GM18909 (cell line): Measurements from ENCODE around the gene CFAP107.

Source experiments
- ATAC-seq: cut with Tn5 transposase; IDR thresholded peaks from one replicate; pipeline ENCODE4 v1.9.1; 2021; ENCODE audit warnings: mild to moderate bottlenecking; ENCODE audit not compliant: unreplicated experiment, poor library complexity

Gene CFAP107

GRCh38 chr1:12739613-12740012 is 6.4 kb upstream of the CFAP107 start:
- ATAC-seq: no peak

DNA sequence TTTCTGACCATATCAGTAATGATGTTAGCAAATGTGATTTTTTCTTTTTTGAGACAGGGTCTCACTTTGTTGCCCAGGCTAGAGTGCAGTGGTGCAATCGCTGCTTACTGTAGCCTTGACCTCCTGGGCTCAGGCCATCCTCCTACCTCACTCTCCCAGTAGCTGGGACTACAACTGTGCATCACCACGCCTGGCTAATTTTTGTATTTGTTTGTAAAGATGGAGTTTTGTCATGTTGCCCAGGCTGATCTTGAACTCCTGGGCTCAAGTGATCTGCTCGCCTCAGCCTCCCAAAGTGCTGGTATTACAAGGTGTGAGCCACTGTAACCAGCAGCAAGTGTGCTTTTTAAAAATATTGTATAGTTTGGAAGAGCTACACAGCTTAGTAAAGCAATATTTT is 4.1 kb upstream of the CFAP107 start:
- no peak for ATAC-seq

GRCh38 chr1:12745126-12745991 is 641 bp upstream of the CFAP107 start:
- ATAC-seq: no peak

DNA sequence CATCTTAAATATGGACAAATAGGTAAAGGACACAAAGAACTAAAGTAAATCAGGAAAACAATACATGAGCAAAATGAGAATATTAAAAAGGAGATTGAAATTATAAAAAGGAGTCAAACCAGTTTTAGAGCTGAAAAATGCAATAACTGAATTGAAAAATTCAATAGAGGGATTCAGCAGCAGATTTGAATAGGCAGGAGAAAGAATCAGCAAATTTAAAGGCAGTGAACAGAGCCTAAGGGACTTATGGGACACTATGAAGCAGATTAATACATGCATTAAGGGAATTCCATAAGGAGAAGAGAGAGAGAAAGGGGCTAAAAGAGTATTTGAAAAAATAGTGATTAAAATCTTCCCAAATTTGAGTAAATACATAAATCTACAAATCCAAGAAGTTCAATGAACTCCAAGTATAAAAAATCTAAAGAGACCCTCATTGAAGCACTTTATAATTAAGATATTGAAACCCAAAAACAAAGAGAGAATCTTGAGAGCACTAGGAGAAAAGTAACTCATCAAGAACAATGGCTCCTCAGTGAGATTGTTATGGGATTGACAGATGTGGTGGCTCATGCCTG is 2.9 kb downstream of the CFAP107 start:
- ATAC-seq: no peak

DNA sequence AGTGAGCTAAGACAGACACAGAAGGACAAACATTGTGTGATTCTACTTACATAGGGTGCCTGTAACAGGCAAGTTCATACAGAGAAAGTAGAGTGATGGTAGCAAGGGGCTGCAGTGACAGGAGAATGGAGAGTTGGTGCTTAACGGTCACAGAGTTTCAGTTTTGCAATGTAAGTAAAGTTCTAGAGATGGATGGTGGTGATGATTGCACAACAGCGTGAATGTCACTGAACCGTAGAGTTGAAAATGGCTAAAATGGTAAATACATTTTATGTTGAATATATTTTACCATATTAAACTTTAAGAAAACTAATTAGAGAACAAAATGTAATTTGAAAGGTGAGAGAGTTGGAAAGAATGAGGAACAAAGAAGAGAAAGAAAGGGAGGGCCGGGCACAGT is 8.7 kb downstream of the CFAP107 start:
- ATAC-seq: no peak

DNA sequence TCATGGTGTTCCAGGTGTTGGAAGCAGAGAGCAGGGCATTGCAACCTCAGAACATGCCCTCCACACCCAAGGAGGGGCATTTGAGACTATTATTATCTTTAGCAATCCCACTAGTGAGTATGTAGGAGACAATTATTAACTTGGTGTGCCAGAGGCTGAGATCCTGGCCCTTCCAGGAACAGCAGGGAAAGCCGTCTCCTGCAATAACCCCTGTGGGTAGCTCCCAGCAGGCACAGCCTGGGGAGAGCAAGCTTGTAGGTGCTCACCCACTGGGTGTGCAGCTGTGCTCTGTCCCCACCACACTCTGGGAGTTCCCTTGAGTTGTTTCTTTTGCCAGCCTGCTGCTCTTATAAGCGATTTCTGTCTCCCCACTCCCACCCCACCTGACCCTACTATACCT is 10.3 kb downstream of the CFAP107 start:
- ATAC-seq: no peak

- ATAC-seq: no peak
Measured at GRCh38 chr1:12756768-12757413, 10.9 kb downstream of the CFAP107 start.

GRCh38 chr1:12757836-12758235 is 11.8 kb downstream of the CFAP107 start:
- no peak for ATAC-seq

GRCh38 chr1:12760256-12760795 is 14.3 kb downstream of the CFAP107 start:
- no peak for ATAC-seq

DNA sequence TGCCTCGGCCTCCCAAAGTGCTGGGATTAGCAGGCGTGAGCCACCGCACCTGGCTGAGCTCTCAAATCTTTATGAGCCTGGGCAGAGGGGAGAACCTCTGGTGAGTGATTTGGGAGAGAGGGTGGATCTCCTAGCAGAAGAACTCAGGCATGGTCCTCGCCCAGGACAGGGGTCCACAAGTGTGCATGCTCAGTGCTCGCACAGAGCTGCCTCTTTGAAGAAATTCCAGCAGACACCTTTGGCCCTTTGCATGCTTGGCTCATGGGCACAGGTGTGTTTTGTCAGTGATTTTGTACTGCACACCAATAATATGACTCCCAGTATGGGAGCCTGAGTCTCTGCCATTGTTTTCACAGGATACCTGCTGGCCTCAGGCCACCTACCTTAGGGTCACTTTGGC is 15.8 kb downstream of the CFAP107 start:
- no peak for ATAC-seq

DNA sequence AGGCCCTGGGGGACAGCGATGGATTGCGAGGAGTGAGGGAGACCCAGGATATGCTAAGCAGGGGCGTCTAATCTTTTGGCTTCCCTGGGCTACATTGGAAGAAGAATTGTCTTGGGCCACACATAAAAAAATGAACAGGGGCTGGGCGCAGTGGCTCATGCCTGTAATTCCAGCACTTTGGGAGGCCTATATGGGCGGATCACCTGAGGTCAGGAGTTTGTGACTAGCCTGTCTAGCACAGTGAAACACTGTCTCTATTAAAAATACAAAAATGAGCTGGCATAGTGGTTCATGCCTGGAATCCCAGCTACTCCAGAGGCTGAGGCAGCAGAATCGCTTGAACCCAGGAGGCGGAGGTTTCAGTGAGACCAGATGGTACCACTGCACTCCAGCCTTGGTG is 16.8 kb downstream of the CFAP107 start:
- ATAC-seq: no peak

DNA sequence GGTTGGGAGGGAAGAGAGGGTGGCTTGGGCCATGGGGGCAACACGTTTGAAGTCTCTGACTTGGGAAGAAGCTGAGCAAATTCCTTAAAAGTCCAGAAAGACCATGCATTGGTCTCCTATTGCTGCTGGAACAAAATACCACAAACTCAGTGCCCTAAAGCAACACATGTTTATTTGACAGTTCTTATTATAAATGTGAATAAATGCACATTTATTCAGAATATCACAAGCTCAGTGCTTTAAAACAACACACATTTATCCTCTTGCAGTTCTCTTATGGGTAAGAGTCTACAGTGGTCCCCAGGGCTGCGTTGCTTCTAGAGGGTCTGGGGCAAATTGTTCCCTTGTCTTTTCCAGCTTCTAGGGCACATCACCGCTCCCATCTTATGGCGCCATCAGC is 17.5 kb downstream of the CFAP107 start:
- ATAC-seq: no peak

- no peak for ATAC-seq
Measured at GRCh38 chr1:12764016-12764415, 18.0 kb downstream of the CFAP107 start.

DNA sequence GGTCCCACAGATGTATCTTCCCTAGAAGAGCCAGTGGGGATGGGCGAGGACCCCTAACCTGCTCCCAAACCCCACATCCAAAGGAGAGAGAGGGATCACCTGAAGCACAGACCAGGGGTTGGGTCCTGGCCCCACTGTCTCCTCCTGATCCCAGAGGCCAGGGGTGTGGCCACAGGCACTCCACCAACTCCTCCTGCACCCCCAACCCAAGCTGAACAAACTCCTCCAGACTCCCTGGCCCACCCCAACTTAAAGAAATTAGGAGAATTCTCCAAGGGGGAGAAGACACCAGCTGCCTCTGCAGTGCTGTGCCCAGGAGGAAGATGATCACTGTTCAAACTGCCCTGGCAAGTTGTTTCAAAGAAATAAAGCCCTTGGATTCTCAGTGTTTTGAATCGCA is 23.0 kb downstream of the CFAP107 start:
- no peak for ATAC-seq

DNA sequence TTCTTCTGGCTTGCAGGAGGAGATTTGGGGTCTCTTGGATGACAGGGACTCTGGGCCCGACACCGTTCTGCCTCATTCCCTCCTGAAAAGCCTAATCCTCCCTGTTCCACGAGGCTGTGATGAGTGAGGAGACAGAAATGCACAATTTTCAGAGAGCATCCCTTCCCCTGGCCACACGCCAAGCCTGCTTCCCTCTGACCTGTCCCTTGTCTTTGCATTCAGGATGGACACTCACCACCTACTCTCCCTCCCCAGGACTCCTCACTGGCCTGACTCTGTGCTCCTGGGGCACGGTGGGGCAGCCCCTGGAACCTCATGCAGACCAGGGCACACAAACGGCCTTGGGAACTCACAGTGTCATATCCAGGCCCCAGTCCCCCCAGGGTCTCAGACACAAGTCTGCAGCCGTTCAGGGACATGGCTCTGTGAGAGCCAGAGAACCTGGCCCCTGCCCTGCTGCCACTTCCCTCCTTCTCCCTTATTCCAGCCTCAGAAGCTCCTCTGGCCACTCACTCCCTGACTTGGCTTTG is 24.0 kb downstream of the CFAP107 start:
- no peak for ATAC-seq

- ATAC-seq: no peak
Measured at GRCh38 chr1:12770620-12771019, 24.6 kb downstream of the CFAP107 start.

- ATAC-seq: no peak
Measured at GRCh38 chr1:12771186-12771585, 25.2 kb downstream of the CFAP107 start.

- ATAC-seq: no peak
Measured at GRCh38 chr1:12772520-12772919, 26.5 kb downstream of the CFAP107 start.

DNA sequence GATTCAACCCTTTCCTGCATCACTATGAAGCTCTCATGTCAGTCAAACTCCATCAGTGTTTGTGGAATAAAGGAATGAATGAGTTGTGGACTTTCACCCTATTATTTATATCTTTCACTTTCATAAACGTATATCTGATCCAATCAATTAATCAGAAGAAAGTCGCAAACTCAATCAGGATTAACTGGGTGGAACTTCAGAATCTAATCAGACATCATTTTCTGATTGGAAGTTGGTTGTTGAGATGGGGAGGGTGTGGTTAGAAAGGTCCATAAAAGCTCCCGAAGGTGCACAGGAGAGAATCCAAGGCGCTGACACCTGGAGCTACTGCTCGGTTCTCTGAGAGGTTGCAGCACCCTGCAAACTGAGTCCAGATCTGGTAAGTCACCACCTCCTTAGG is 27.4 kb downstream of the CFAP107 start, which contains the start of gene PRAMEF12:
PRAMEF12 (plus strand) TSS at position 301 of the 400 bp plus-strand sequence. CDS start 1,130 bp downstream, outside the sequence.
- ATAC-seq: no peak

DNA sequence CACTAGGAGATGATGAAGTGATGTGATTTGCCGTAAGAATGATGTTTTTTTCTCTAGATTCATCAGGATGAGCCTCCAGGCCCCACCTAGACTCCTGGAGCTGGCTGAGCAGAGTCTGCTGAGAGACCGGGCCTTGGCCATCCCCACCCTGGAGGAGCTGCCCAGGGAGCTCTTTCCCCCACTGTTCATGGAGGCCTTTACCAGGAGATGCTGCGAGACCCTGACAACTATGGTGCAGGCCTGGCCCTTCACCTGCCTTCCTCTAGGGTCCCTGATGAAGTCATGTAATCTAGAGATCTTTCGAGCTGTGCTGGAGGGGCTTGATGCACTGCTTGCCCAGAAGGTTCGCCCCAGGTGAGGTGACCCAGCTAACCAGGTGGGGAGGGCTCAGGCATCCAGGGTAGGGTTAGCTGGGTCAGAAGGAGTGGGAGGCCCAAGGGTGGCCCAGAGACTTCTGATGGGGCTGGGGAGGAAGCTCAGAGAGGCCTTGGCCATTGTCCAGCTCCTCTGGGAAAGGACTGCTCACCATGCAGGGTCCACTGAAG is 28.9 kb downstream of the CFAP107 start:
- no peak for ATAC-seq

- no peak for ATAC-seq
Measured at GRCh38 chr1:12775443-12775842, 29.4 kb downstream of the CFAP107 start.
